H1 (cell line): ENCODE measurements around the gene HLA-A. TPM values are rescaled to one million over a fixed set of nuclear protein-coding genes. Genes with fewer than 3 reads are reported as not detected.
A peak's percentile ranks its signal among the peaks of the same experiment; 100 is the strongest.

ENCODE experiments used
- CTCF ChIA-PET: fragments of 300-600 bp; sonication (Branson Sonifier 250); formaldehyde crosslinking; loops from one replicate; lab custom pipeline; 2021; ENCODE audit not compliant: partially characterized antibody; lab: Charles Lee
- POLR2A ChIA-PET: fragments of 300-600 bp; sonication (Branson Sonifier 250); formaldehyde crosslinking; loops from one replicate; lab custom pipeline; 2021; ENCODE audit warnings: inconsistent platforms; ENCODE audit not compliant: partially characterized antibody; lab: Charles Lee
- DNase-seq, 2 experiments: peaks; one replicate each; pipeline versions ENCODE4 v3.0.0 to v3.0.0-alpha.2; 2010 to 2022; ENCODE audit warnings: low spot score in 2 of 2, low read depth in 1 of 2, mixed read lengths in 1 of 2
- FAIRE-seq: peaks from 2 replicates; lab custom pipeline; 2011; peaks lifted over from hg19 to GRCh38; lab: Jason Lieb, UNC
- H2AFZ ChIP-seq: 2 replicates; pipeline ENCODE4 v1.8.1; 2012; ENCODE audit warnings: low read length, inconsistent platforms
- H2AK5ac ChIP-seq: 2 replicates; pipeline ENCODE4 v1.6.1; 2013; ENCODE audit warnings: low read depth, low read length
- H2BK120ac ChIP-seq: replicated peaks from 2 replicates; pipeline ENCODE3; 2013; ENCODE audit warnings: low read depth, low read length, inconsistent platforms
- H2BK12ac ChIP-seq: 2 replicates; pipeline ENCODE4 v1.6.1; 2013; ENCODE audit warnings: low read depth, low read length
- H2BK15ac ChIP-seq: 2 replicates; pipeline ENCODE4 v1.6.1; 2013; ENCODE audit warnings: low read length
- H2BK20ac ChIP-seq: 2 replicates; pipeline ENCODE4 v1.6.1; 2013; ENCODE audit warnings: low read length
- H2BK5ac ChIP-seq: 2 replicates; pipeline ENCODE4 v1.6.1; 2013; ENCODE audit warnings: low read depth, low read length
- H3K14ac ChIP-seq: 2 replicates; pipeline ENCODE4 v1.6.1; 2013; ENCODE audit warnings: inconsistent platforms; ENCODE audit not compliant: insufficient read length
- H3K18ac ChIP-seq: 2 replicates; pipeline ENCODE4 v1.6.1; 2013; ENCODE audit warnings: low read length; ENCODE audit errors: extremely low read depth
- H3K23ac ChIP-seq: 2 replicates; pipeline ENCODE4 v1.6.1; 2013; ENCODE audit warnings: inconsistent platforms; ENCODE audit not compliant: insufficient read length
- H3K23me2 ChIP-seq: 2 replicates; pipeline ENCODE4 v1.6.1; 2013; ENCODE audit warnings: low read depth, low read length
- H3K27ac ChIP-seq: 2 replicates; pipeline ENCODE4 v1.6.1; 2011; ENCODE audit warnings: low read depth, low read length, inconsistent platforms
- H3K27me3 ChIP-seq, 4 experiments: replicated peaks in 1 of 4; 1 replicate in 1 of 4; 2 replicates in 3 of 4; pipeline versions ENCODE4 v1.6.1 to v1.8.1; 2011 to 2013; ENCODE audit warnings: low read length in 3 of 4, mild to moderate bottlenecking in 3 of 4, inconsistent platforms in 2 of 4, mixed read lengths in 2 of 4, moderate library complexity in 1 of 4; ENCODE audit not compliant: control insufficient read depth in 3 of 4, insufficient read depth in 3 of 4; ENCODE audit errors: extremely low read depth in 1 of 4
- H3K36me3 ChIP-seq, 4 experiments: 2 replicates each; pipeline versions ENCODE4 v1.6.1 to v1.8.1; 2011 to 2013; ENCODE audit warnings: mild to moderate bottlenecking in 4 of 4, low read length in 3 of 4, moderate library complexity in 2 of 4, control low read depth in 1 of 4, inconsistent platforms in 1 of 4; ENCODE audit not compliant: insufficient read depth in 4 of 4, control insufficient read depth in 2 of 4
- H3K4ac ChIP-seq: replicated peaks from 2 replicates; pipeline ENCODE3; 2013; ENCODE audit warnings: low read length, low read depth, mixed read lengths, inconsistent platforms; ENCODE audit not compliant: insufficient read length
- H3K4me1 ChIP-seq, 4 experiments: replicated peaks in 1 of 4; 1 replicate in 1 of 4; 2 replicates in 3 of 4; pipeline versions ENCODE4 v1.6.1 to v1.8.1; 2011 to 2013; ENCODE audit warnings: low read length in 3 of 4, inconsistent platforms in 2 of 4, mixed read lengths in 1 of 4; ENCODE audit not compliant: insufficient read depth in 4 of 4, control insufficient read depth in 3 of 4
- H3K4me2 ChIP-seq, 2 experiments: 2 replicates each; pipeline versions ENCODE4 v1.6.1 to v1.8.1; 2011 to 2013; ENCODE audit warnings: low read depth in 2 of 2, low read length in 2 of 2, control low read depth in 1 of 2, inconsistent platforms in 1 of 2, mild to moderate bottlenecking in 1 of 2; ENCODE audit not compliant: insufficient read depth in 1 of 2
- H3K4me3 ChIP-seq, 4 experiments: fragments of 200-600, 300-600 bp in 1 of 4; sonication (generic), shearing (Covaris generic), sonication (Bioruptor Twin) in 1 of 4; 2 replicates each; pipeline versions ENCODE4 v1.5.1 to v1.8.1; 2011 to 2016; ENCODE audit warnings: low read length in 4 of 4, low read depth in 3 of 4, control low read depth in 2 of 4, inconsistent platforms in 2 of 4, mild to moderate bottlenecking in 2 of 4, mixed read lengths in 1 of 4, moderate library complexity in 1 of 4; ENCODE audit not compliant: insufficient read depth in 2 of 4; ENCODE audit errors: extremely low read depth in 1 of 4
- H3K56ac ChIP-seq: replicated peaks from 2 replicates; pipeline ENCODE3; 2013; ENCODE audit warnings: low read depth, mild to moderate bottlenecking, mixed read lengths, low read length, inconsistent platforms; ENCODE audit not compliant: insufficient read length
- H3K79me1 ChIP-seq: 2 replicates; pipeline ENCODE4 v1.6.1; 2013; ENCODE audit warnings: low read depth, low read length, control low read depth
- H3K79me2 ChIP-seq, 2 experiments: 2 replicates each; pipeline versions ENCODE4 v1.6.1 to v1.8.1; 2012 to 2013; ENCODE audit warnings: low read length in 2 of 2, mild to moderate bottlenecking in 2 of 2, inconsistent platforms in 1 of 2; ENCODE audit not compliant: insufficient read depth in 2 of 2, control insufficient read depth in 1 of 2
- H3K9ac ChIP-seq, 4 experiments: replicated peaks in 1 of 4; 1 replicate in 1 of 4; 2 replicates in 3 of 4; pipeline versions ENCODE4 v1.6.1 to v1.8.1; 2011 to 2013; ENCODE audit warnings: low read depth in 3 of 4, low read length in 3 of 4, control low read depth in 2 of 4, mild to moderate bottlenecking in 2 of 4, moderate library complexity in 2 of 4, inconsistent platforms in 1 of 4; ENCODE audit errors: extremely low read depth in 1 of 4
- H3K9me3 ChIP-seq, 2 experiments: 2 replicates each; pipeline versions ENCODE4 v1.6.1 to v1.8.1; 2012 to 2013; ENCODE audit warnings: mild to moderate bottlenecking in 2 of 2, moderate library complexity in 2 of 2, control low read depth in 1 of 2, inconsistent platforms in 1 of 2, low read depth in 1 of 2, low read length in 1 of 2, mixed read lengths in 1 of 2; ENCODE audit not compliant: insufficient read depth in 2 of 2
- H4K20me1 ChIP-seq, 2 experiments: replicated peaks in 1 of 2; 2 replicates each; pipeline versions ENCODE3 to v1.8.1; 2011 to 2013; ENCODE audit warnings: inconsistent platforms in 2 of 2, low read length in 2 of 2, mild to moderate bottlenecking in 1 of 2; ENCODE audit not compliant: insufficient read depth in 2 of 2, control insufficient read depth in 1 of 2
- H4K5ac ChIP-seq: 2 replicates; pipeline ENCODE4 v1.6.1; 2013; ENCODE audit warnings: low read length, low read depth, mixed read lengths, inconsistent platforms; ENCODE audit not compliant: insufficient read length
- H4K8ac ChIP-seq: 2 replicates; pipeline ENCODE4 v1.8.0; 2013; ENCODE audit warnings: mild to moderate bottlenecking, moderate library complexity, low read length, inconsistent platforms; ENCODE audit not compliant: insufficient read depth; ENCODE audit errors: extremely low read depth
- H4K91ac ChIP-seq: replicated peaks from 2 replicates; pipeline ENCODE3; 2013; ENCODE audit warnings: low read length, mixed read lengths, inconsistent platforms; ENCODE audit not compliant: insufficient read length
- BCL11A ChIP-seq, 2 experiments: IDR thresholded peaks; one replicate each; pipeline ENCODE4 v1.6.1; 2011; ENCODE audit warnings: low read depth in 2 of 2, low read length in 2 of 2, mild to moderate bottlenecking in 2 of 2
- CREB1 ChIP-seq: IDR thresholded peaks from 2 replicates; pipeline ENCODE4 v1.6.1; 2012; ENCODE audit warnings: inconsistent platforms
- CTBP2 ChIP-seq: IDR thresholded peaks from 2 replicates; pipeline ENCODE4 v1.7.0; 2011; ENCODE audit warnings: borderline replicate concordance, mild to moderate bottlenecking, moderate library complexity, mixed read lengths, low read length; ENCODE audit not compliant: insufficient read depth, insufficient read length
- EZH2 ChIP-seq: fragments of 200-600 bp; sonication (generic); IDR thresholded peaks from 2 replicates; pipeline ENCODE4 v1.7.1; 2012; ENCODE audit warnings: low read depth, mild to moderate bottlenecking, moderate library complexity, low read length, inconsistent platforms; ENCODE audit not compliant: severe bottlenecking
- POLR2A ChIP-seq, 2 experiments: IDR thresholded peaks; 1 replicate in 1 of 2; 2 replicates in 1 of 2; pipeline ENCODE4 v1.6.1; 2011; ENCODE audit warnings: low read depth in 2 of 2, low read length in 2 of 2, mild to moderate bottlenecking in 2 of 2; ENCODE audit errors: control extremely low read depth in 1 of 2
- RFX5 ChIP-seq: IDR thresholded peaks from 2 replicates; pipeline ENCODE4 v1.6.1; 2011; ENCODE audit warnings: low read depth, low read length, improper control_type of control experiment, borderline replicate concordance
- SIX5 ChIP-seq: IDR thresholded peaks from 2 replicates; pipeline ENCODE4 v1.6.1; 2011; ENCODE audit warnings: mild to moderate bottlenecking, low read depth, low read length
- WGBS, 2 experiments: shearing (Covaris generic) in 1 of 2; methylation state at CpG; one replicate each; pipeline versions ENCODE4 v1.1.6 to v1.1.7; 2013 to 2015; ENCODE audit warnings: low lambda C conversion rate in 2 of 2, mixed read lengths in 2 of 2, inconsistent platforms in 1 of 2, low coverage in 1 of 2, missing lambda C conversion rate in 1 of 2; ENCODE audit not compliant: insufficient replicate concordance in 2 of 2, insufficient coverage in 1 of 2, insufficient read length in 1 of 2; ENCODE audit errors: extremely low coverage in 1 of 2, missing lambda C conversion rate in 1 of 2; 5-methylcytosine and 5-hydroxymethylcytosine counted together
- polyA plus RNA-seq, 7 experiments: library from polyadenylated mRNA; depleted of rRNA in 3 of 7; stranded (reverse) in 5 of 7; unstranded in 2 of 7; fragments of >200 nt in 5 of 7; fragments of 200-250 nt in 2 of 7; gene quantifications; 1 replicate in 5 of 7; 2 replicates in 1 of 7; 4 replicates in 1 of 7; pipeline versions ENCODE4 v1.2.1 to v1.2.3, GENCODE V29; 2011 to 2013; ENCODE audit warnings: missing spikeins in 2 of 7, mixed read lengths in 2 of 7
- total RNA-seq: library from RNA; stranded (reverse); fragmentation: NEBNext Ultra II Directional; extraction: Animal tissue kit (Norgen Biotek cat#: 25700); gene quantifications from 2 replicates; pipeline ENCODE4 v1.2.1, GENCODE V29; 2021

HLA-A gene
- total and polyA plus RNA-seq, 2 of the 8 experiments (the other 6 are each of a cell fraction or from before 2014, with no cell fraction given): 221 to 474 TPM

- TF ChIP-seq RFX5: no peak
- TF ChIP-seq EZH2: no peak
- TF ChIP-seq CTBP2: no peak
- no peak for TF ChIP-seq BCL11A (IDR thresholded peaks at IDR 0.05; ENCODE audit: low read depth in 2 of 2, low read length in 2 of 2)
- no peak for TF ChIP-seq POLR2A (IDR thresholded peaks at IDR 0.05; ENCODE audit: control extremely low read depth in 1 of 2, low read depth in 2 of 2, low read length in 2 of 2)
- no peak for TF ChIP-seq CREB1
- no peak for TF ChIP-seq SIX5
- Histone ChIP-seq H3K27ac (peak overlapping the region; percentile 75; the same call in 1 of the 2 replicates), H3K23me2 (peaks cover 3% of the 10 kb centered on the region; the same call in 1 of the 2 replicates), H3K9me3 (no peaks in the 10 kb centered on the region), H4K8ac (no peak overlapping the region), H3K4me2 (peak overlapping the region; percentile 60 to 92), H2BK12ac (peak overlapping the region; percentile 91), H4K5ac (no peak overlapping the region), H2BK15ac (no peak overlapping the region), H2AK5ac (0 out of 2 replicates have a peak overlapping the region, but pooled peaks have one; percentile 65), H3K23ac (no peak overlapping the region), H3K56ac (no peak overlapping the region), H2BK120ac (peak overlapping the region; percentile 76), H3K4me1 (peaks cover 7 to 17% (median 13%) of the 10 kb centered on the region in 4 experiments), H3K18ac (peak overlapping the region; percentile 67), H3K4me3 (peak overlapping the region in 2 of 4 experiments; percentile 19 to 42; a peak in 4 of 8 replicates), H2BK5ac (peak overlapping the region; percentile 94), H3K79me1 (no peaks in the 10 kb centered on the region), H2AFZ (no peak overlapping the region), H3K4ac (no peak overlapping the region), H4K91ac (no peak overlapping the region), H3K79me2 (no peaks in the 10 kb centered on the region), H3K27me3 (no peaks in the 10 kb centered on the region), H3K9ac (peak overlapping the region in 1 of 4 experiments; percentile 32; a peak in 1 of 7 replicates), H2BK20ac (no peak overlapping the region), H3K14ac (no peak overlapping the region), H4K20me1 (no peaks in the 10 kb centered on the region), H3K36me3 (no peaks in the 10 kb centered on the region)
- WGBS, 2 experiments: 22% methylated on average over 2 of the region's 2 CpGs; no CpG with 5 or more reads in 1 of the 2 experiments
- ChIA-PET CTCF (interaction anchor here (1.0 to 3.7 kb wide), 2 partner anchors 10 to 18 kb away, joined by 3 to 17 read pairs; no protein-coding TSS in a partner anchor), POLR2A (interaction anchor here (1.0 to 2.7 kb wide), 5 partner anchors 10 to 333 kb away, joined by 4 to 27 read pairs (median 5); partner anchors contain the start of genes GABBR1 and HLA-A)
- DNase-seq: no peak
- no peak for FAIRE-seq
Observed at GRCh38 chr6:29965563-29965872, 23.2 kb downstream of the HLA-A start.
